ENCODE results near the gene FGGY.
"Not testable (repeated sequence)": the region's sequence is repeated elsewhere in the genome, so short reads cannot be mapped to it uniquely, and the experiment has no call there.

Gene FGGY

DNA sequence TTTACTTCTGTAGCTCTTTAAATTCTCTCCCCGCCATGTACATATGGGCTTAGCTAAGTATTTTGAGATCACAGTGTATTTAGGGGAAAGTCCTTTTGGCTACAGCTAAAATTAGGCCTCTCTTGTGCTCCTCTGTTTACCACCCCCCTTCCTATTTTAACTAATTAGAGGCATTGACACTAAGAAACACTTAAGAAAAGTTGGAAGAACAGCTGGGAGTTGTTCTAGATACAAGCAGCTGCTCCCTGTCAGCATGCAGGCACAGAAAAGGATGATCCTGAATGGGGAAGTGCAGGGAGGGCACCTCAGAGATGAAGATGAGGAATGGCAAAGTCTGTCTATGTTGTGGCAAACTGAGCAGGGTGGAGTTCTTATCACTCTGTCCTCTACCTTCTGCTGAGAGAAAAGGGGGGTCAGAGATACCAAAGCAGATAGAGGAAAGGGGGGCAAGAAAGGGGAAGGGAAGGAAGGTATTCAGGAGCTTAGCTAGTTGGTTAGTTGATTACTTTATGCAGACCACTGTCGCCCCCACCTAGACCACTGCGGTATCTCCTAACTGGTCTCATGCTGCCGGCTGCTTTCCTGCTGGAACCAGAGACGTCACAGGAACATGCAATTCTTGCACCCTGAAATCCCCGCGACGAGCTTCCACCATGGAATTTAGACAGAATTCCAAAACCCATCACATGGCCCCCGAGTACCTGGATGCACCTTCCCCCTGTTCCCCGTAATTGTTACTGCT lies 435.5 kb downstream of the FGGY start:
- DNase-seq (ENCODE audit: low read depth, low spot score), result no peak

DNA sequence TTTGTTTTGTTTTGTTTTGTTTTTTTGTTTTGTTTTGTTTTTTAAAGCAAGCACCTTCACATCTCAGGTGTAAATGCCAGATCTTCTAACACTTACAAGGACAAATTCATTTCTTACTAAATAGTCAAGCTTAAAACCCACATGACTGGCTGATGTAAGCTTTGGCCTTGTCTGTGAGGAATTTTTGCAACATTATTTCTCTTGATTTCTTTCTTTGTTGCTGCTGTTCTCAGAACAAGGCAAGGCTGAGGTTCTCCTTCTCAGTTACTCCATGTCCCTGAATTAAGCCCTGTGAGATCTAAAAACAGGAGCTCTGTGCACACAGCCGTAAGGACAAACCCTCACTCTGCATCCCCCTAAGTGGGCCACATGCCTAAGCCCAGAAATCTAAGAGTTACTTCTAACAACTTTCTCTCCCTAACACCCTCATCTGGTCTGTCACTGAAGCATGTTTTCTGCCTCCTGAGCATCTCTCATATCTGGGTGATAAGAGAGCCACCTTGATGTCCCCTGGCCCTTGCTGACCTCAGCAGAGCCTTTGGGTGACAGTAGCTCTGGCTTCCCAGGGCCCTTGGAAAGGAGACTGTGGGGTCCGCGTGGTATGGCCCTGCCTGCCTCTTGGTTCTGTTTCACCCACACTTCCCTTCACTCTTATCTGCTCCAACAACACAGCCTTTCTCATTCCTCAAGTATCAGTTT lies 436.7 kb downstream of the FGGY start:
- no peak for DNase-seq (ENCODE audit: low read depth, low spot score)

DNA sequence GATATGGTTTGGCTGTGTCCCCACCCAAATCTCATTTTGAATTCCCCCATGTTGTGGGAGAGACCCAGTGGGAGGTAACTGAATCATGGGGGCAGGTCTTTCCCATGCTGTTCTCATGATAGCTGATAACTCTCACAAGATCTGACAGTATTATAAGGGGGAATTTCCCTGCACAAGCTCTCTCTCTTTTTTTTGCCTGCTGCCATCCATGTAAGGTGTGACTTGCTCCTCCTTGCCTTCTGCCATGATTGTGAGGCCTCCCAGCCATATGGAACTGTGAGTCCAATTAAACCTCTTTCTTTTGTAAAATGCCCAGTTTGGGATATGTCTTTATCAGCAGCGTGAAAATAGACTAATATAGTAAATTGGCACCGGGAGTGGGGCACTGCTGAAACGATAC lies 439.0 kb downstream of the FGGY start:
- not testable (repeated sequence) for DNase-seq (ENCODE audit: low read depth, low spot score)

DNA sequence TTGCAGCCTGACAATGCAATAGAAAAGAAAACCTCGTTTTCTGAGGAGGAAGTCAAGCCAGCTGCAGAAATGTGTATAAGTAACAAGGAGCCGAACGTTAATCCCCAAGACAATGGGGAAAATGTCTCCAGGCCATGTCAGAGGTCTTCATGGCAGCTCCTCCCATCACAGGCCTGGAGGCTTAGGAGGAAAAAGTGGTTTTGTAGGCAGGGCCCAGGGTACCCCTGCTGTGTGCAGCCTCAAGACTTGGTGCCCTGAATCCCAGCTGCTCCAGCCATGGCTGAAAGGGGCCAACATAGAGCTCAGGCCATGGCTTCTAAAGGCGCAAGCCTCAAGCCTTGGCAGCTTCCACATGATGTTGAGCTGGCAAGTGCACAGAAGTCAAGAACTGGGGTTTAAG lies 439.9 kb downstream of the FGGY start:
- no peak for DNase-seq (ENCODE audit: low read depth, low spot score)

DNA sequence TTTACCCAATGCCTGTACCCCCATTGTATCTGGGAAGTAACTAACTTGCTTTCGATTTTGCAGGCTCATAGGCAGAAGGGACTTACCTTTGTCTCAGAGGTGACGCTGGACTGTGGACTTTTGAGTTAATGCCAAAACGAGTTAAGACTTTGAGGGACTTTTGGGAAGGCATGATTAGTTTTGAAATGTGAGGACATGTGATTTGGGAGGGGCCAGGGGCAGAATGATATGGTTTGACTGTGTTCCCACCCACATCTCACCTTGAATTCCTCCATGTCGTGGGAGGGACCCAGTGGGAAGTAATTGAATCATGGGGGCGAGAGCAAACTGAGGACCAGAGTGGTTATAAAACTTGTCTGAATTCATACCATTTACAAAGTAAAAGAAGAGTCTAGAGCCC lies 440.7 kb downstream of the FGGY start:
- DNase-seq (ENCODE audit: low read depth, low spot score), result no peak

DNA sequence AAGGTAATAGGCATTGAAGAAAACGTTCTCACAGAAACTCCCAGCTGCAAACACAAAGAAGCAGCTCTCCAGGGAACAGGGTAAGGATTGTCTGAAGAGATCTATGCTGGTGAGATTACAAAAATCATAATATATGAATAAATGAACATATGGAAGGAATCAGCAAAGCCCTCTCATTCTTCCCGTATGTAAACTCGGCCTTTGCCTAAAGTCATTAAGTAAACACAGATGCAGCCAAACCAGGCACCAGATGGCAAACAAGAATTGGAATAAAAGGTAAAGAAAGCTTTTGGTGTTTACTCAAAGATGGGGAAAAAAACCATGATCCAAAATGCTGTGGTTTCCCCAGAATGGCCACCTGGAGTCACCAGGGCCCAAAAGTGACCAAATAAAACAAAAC lies 441.3 kb downstream of the FGGY start:
- DNase-seq (ENCODE audit: low read depth, low spot score), result peak; percentile 93

DNA sequence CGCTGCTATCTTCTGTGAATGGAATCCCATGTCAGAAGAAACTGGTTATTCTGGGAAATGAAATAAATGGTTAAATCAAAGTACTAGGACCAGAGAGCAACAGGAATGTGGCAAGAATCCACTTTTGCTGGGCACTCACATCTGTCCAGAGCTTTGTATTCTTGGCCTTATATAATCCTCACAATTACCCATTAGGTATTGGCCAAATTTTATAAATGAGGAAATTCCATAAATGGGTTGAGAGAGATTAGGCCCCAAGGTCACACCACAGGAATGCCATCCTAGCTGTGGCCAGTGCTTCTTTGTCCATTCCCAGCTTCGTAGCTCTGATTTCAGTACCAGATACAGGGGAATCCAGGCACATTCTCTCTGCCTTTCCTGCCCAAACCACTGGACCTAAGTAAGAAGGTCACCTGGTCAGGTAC lies 441.7 kb downstream of the FGGY start:
- no peak for DNase-seq (ENCODE audit: low read depth, low spot score)

DNA sequence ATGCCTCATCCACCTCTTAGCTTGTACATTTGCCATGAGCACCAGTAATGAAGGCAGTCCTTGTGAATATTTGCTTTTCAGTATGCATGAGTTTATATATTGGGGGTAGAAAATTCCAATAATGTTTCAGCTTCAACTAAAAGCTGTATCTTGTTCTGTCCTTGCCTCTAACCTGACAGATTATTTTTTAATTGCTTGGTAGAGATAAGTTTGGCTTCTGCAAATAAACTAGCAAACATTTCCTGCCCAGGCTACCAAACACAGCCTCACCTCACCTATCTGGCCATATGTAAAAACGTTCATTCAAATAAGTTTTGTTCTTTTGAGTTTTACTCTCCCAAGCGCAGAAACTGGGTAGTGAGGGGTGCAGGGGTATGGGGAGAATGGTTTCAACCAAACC lies 442.2 kb downstream of the FGGY start:
- no peak for DNase-seq (ENCODE audit: low read depth, low spot score)

DNA sequence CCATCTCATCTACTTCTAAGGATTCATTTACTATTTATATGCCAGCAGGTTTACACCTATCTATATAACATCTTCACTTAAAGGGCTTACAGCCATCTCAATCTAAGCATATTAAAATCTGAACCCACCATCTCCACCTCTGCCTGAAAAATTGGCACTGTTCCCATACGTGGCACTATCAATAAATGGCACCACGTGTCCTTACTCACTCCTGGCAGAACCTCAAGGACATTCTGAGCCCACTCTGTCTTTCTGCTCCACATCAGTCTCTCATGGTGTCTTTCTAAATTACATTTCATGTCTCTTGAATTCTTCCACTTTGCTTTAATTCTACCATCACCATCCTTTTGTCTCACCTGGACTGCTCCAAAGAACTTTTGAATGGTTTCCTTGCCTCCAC lies 445.6 kb downstream of the FGGY start:
- DNase-seq (ENCODE audit: low read depth, low spot score), result no peak

DNA sequence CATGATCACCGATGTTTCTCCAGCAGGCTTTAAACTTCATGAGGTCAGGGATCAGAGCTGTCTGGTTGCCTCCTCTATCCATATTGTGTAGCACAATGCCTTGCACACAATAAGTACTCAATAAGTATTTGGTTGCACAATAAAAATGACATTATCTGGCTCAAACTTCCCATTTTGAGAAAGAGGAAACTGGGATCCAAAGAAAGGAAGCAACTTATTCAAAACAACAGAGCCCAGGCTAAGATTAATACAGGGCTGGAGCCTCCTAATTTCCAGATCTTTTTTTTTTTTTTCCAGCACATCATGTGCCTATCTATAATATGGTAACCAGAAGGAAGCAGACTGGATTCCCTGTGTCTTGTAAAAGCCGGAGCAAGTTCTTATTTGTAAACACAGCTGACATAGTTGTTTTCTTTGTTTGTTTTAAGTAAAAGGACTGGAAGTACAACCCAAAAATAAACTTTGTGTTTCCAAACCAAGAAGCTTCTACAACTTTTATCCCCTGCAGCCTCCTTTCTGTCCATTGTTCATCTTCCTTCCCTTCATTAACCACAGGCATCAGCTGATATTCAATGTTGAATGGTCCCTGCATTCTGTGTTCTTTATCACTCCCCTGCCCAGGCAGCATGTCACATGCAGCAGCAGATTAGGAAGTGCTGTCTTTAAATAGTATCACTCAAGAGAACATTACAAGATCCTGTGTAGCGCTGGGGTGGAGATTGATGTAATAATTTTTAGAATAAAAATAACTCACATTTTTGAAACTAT lies 446.6 kb downstream of the FGGY start:
- no peak for DNase-seq (ENCODE audit: low read depth, low spot score)

DNA sequence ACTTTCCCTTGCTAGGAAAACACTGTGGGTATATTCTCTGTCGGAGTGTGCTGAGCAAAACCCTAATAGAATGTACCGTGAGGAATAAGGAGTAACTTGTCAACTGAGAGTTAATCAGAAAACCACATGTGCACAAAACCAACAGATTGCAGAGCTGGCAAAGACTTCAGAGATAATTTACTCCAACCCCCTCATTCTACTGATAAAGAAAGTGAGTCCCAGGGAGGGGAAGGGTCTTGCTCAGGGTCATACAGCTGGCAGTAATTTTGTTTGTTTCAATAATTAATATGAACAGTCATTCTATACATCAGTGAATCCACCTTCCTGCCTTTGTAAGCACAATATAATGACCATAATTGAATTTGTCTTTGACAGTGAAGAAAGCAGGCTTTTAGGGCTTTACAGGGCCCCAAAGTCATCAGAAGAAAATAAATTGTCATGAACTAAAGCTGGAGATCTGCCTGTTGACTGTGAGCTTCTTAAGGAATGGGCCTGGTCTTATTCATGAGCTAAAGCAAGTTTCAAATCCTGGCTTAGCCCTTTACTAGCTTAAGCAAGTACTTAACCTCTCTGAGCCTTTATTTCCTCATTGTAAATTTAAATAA lies 450.6 kb downstream of the FGGY start:
- no peak for DNase-seq (ENCODE audit: low read depth, low spot score)

DNA sequence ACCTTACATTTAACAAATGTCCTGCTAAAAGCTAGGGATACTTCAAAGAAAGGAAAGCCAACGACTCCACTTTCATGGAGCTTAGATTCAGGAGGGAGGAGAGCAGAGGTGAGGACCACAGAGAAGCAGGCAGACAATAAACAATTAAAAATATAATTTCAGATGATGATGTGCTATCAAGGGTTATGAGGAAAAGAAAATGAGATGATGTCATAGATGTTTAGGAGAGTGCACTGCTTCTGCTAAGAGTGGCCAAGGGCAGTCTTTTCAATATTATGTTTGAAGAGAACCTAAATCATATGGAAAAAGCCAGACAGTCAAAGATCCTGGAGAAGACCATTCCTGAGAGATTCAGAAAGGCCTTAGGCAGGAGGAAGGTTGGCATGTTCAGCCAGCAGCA lies 451.2 kb downstream of the FGGY start:
- no peak for DNase-seq (ENCODE audit: low read depth, low spot score)

DNA sequence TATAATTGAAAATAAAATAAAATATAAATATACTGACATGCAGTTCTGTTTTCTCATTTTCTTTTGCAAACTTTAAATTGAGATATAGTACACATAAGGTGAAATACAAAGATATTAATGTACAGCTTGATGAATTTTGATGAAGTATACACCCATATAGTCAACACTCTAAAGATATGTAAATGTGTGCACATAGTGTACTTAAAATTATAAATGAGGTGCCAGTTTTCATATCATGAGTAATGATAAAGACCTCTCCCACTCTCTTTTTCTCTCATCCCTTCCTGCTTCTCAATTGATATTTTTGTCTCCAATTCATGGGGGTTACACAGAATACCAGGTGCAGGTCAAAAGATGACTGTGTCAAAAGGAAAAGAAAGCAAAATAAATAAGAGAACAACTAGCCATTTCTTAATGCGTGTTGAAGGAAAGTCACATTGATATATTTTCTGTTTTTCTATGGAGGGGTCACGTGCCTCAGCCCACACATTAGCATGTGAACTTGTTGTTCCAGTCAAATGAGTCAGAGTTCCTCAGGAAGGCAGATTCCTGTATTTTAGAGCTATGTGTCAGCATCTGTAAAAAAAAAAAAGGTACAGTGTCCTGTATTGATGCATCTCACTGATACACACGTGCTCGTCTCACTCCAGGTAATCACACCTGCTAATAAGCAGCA lies 453.6 kb downstream of the FGGY start:
- DNase-seq (ENCODE audit: low read depth, low spot score), result peak; percentile 85

DNA sequence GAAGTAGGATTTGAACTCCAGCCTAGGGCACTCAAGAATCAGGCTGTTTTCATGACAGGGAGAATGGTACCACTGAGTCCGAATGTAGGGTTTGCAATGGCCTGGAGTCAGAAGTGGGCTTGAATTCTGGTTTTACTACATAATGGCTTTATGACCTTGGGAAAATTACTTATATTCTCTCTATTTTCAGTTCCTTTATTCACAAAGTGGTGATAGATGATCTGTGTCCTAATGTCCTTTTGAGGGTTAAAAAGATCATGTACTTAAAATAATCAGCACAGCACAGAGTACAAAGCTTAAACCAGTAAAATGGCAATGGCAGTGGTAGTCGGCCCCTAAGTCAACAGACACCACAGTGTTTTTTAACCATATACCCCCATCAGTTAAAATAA lies 454.1 kb downstream of the FGGY start:
- DNase-seq (ENCODE audit: low read depth, low spot score), result no peak

DNA sequence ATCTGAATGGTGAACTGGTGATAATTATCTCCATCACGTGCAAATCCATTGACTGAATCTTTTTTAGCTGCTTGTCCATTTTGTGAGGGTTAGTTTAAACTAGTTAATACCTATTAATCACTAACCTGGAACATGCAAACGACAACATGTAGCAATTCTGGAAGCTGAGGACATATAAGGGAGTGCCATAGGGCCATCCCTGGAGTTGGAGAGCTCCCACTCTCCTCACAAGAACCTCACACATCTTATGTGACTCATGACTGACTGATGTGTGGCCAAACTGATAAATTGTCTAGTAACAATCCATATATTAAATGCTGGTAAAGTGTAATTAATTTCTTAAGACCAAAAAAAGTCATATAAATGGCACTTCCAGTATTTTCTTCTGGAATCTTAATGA lies 454.9 kb downstream of the FGGY start:
- DNase-seq (ENCODE audit: low read depth, low spot score), result no peak

DNA sequence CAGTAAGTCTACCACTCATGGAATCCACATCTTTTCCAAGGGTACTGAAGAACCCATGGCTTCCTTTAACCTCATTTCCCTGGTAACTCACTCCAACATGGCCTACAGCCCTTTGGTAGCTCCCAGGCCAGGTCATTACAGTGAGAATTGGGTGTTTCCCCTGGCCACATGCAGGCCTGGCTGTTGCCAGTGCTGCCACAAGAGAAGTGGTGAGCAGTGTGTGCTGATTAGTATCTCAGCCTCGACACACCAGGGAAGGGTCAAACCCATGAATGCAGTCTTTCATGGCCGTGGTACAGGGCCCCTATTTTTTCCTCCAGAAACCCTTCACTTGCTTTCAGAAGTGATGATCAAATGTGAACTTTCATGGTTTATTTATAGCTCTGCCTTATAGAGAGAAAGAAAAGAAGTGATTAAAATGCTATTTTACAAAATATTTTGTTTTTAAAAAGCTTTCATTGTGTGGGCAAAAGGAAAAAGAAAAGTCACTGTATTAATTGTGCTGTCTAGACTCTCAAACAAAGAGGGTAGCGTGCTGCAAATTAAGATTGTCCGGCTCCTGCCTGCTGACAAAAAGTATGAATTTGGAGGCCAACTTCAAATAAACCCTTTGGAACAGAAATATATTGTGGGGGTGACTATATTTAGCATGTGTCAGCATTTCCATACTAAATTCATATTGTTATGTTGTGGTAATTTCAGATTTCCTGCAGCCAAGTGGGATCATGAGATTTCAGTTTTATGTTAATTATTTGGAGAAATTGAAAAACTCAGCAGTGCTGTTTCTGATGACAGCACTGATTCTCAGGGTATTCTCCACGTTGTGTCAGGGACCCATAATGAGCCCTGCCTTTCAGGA lies 455.9 kb downstream of the FGGY start:
- no peak for DNase-seq (ENCODE audit: low read depth, low spot score)

DNA sequence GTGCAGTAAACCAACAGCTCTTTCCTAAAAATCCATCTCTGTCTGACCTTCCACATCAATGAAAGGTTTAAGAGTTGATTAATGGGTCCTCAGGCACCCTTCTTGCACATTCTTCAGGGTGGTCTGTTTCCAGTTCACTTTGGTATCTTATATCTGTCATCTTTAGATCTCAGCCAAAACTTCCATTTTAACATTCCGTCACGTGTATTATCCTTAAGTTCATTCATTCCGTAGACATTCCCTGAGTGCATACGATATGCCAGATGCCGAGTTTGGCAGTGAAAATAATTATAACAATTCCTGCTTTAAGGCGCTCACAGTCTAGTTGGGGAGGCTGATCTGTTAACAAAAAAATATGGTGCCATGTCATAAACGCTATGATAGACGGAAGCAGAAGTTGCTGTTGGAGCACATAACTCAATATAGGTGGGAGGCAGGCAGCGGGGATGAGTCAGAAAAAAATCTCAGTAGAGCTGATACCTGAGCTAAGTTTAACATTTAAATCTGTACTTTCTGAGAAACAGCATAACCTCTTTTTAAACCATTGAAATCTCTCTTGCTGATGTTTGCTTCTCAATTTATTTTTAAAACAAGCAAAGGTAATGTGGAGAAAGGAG lies 458.3 kb downstream of the FGGY start:
- DNase-seq (ENCODE audit: low read depth, low spot score), result no peak

DNA sequence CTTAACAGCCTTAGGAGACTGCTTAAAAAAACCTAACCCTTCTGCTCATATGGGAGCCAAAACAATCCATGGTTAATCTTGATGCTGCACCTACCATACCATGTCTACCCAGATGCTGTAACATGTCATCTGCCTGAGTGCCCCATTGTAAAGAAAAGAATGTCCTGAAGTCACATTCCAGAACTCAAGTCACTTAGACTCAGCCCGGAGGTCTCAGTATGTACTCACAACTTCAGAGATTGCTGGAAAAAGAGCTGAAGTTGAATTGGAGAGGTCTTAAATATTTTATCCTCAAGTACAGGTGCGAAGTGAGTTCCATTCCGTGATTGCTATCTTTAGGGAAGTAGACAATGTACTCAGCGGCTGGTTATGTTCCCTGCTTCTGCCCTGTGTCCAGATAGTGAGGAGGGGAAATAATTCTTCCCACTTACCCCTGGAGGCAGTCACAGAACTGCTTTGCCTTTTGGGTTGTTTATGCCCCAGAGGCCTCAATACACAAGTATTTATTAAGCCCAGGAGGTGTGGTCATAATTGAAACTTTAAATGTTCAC lies 460.4 kb downstream of the FGGY start:
- DNase-seq (ENCODE audit: low read depth, low spot score), result no peak

DNA sequence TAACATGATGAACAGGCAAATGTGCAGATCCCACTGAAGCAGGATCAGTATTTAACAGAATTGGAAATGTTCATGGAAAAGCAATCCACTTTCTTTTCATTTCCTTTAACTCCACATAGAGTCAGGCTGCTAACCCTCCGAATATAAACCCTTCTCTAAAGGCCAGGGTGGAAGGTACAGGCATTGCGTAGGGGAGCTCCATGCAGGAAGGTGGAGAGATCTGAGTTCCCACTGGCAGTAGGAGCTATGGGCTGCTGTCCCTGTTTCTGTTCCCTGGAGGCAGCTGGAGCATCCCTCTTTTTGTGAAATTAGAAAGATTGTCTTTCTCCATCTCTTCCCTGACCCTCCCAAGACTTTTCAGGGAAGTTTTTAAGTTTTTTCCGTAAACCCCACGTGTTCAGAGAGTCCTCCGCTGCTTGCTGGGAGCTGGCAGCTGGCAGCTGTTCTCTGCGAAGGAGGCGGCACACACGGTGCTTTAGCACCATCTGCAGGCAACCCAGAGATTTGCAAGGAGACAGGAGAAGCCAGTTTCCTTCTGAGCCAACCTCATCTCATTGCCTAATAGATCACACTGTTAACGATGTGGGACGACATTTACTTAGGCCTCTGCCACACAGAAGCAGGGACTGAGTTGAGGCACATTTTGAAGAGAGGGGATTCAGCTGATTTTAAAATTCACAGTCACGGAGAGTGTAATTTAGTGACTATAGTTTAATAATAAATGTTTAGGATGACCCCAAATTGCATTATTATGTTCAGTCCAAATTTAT lies 462.4 kb downstream of the FGGY start:
- DNase-seq (ENCODE audit: low read depth, low spot score), result peak; percentile 65
